ENCODE measurements around the gene MTMR4. TPM values are rescaled to one million over a fixed set of nuclear protein-coding genes. Genes with fewer than 3 reads are reported as not detected.

Gene MTMR4
- total RNA-seq, 1 donor from 2014 or later = 37.3 TPM

DNA sequence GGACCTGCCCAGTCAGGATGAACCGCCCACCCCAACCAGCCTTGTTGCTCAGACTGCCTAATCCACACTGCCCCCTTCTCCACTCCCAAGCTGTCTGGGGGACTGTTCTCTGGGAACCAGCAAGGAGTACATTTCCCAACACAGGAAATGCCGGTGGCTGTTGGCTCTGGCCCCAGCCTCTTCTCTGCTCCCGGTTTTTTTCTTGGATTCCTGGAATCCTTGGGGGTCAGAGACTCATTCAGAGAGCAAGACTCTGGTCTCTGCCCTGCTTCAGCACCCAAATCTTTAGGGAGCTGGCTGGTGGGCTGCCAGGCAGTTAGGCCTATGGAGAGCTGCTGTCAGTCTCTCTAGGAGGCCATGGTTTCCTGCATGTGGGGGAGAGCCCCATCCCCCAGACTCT lies 10.8 kb upstream of the MTMR4 start:
- no peak for TF ChIP-seq CTCF (IDR thresholded peaks at IDR 0.05)
- intact Hi-C loops (cut with DNase I) = no loop called here
- Histone ChIP-seq H3K27me3 (ENCODE audit: low read depth) (no peaks in the 10 kb centered on the region), H3K4me3 (peak overlapping the region; percentile 26), H3K9me3 (no peaks in the 10 kb centered on the region), H3K27ac (peak overlapping the region; percentile 54), H3K36me3 (peaks cover 5% of the 10 kb centered on the region), H3K4me1 (peaks cover 25% of the 10 kb centered on the region)
- ATAC-seq (peak; percentile 50 to 51), DNase-seq (no peak)

- Histone ChIP-seq H3K4me3 (no peak overlapping the region), H3K4me1 (peaks cover 34% of the 10 kb centered on the region), H3K27ac (no peak overlapping the region), H3K9me3 (no peaks in the 10 kb centered on the region), H3K36me3 (peaks cover 5% of the 10 kb centered on the region), H3K27me3 (ENCODE audit: low read depth) (no peaks in the 10 kb centered on the region)
- TF ChIP-seq CTCF (IDR thresholded peaks at IDR 0.05) = no peak
- intact Hi-C loops (cut with DNase I) = no loop called here
- ATAC-seq = no peak
- DNase-seq = no peak
Measured at GRCh38 chr17:58521680-58522079, 7.2 kb upstream of the MTMR4 start.

DNA sequence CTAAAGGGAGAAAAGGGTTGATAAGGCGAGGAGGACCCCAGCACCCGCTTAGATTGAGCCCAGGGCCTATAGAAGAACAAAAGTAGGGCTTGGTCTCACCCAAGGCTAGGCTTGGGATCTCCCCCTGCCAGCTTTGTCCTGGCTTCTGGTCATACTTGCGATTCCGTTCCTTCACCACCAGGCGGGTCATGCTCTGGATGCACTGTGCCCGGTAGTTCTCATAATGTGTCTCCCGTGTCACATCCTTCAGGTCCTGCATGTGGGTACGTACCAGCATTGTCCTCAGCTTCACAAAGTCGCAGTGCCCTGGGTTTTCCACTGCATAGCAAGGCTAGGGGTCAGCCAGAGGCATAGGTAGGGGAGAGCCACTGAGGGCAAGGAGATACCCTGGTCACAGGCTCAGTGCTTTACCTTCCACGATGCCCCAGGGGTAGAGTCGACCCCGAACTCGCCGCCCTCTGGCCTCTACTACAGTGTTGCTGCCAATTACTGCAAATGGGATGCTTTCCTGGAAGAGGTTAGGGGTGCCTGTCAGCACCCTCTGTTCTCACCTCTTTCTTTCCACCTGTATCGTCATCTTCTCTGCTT lies 6.5 kb upstream of the MTMR4 start:
- H3K36me3 ChIP-seq = peaks cover 13% of the 10 kb centered on the region
- no peaks in the 10 kb centered on the region for H3K9me3 ChIP-seq
- peaks cover 41% of the 10 kb centered on the region for H3K4me1 ChIP-seq
- no peak overlapping the region for H3K27ac ChIP-seq
- no peaks in the 10 kb centered on the region for H3K27me3 ChIP-seq (ENCODE audit: low read depth)
- peak; percentile 20 for TF ChIP-seq CTCF (IDR thresholded peaks at IDR 0.05)
- DNase-seq (no peak), ATAC-seq (no peak)
- H3K4me3 ChIP-seq = no peak overlapping the region
- intact Hi-C loops (cut with DNase I) = no loop called here

- H3K36me3 ChIP-seq = peaks cover 13% of the 10 kb centered on the region
- H3K9me3 ChIP-seq = no peaks in the 10 kb centered on the region
- intact Hi-C loops (cut with DNase I) = no loop called here
Measured at GRCh38 chr17:58517928-58518609, 3.6 kb upstream of the MTMR4 start.

GRCh38 chr17:58517378-58517927 lies 3.0 kb upstream of the MTMR4 start:
- DNase-seq = no peak
- Histone ChIP-seq H3K4me3 (peak overlapping the region; percentile 86), H3K9me3 (no peaks in the 10 kb centered on the region), H3K4me1 (peaks cover 50% of the 10 kb centered on the region), H3K36me3 (peaks cover 17% of the 10 kb centered on the region), H3K27ac (peak overlapping the region; percentile 99), H3K27me3 (ENCODE audit: low read depth) (no peaks in the 10 kb centered on the region)
- intact Hi-C loops (cut with DNase I) = no loop called here
- TF ChIP-seq CTCF (IDR thresholded peaks at IDR 0.05) = no peak
- peak; percentile 64 to 68 for ATAC-seq

More at GRCh38 chr17:58517928-58518609, 3.6 kb upstream of the MTMR4 start:
- Histone ChIP-seq H3K27me3 (ENCODE audit: low read depth) (no peaks in the 10 kb centered on the region), H3K4me1 (peaks cover 48% of the 10 kb centered on the region), H3K27ac (peak overlapping the region; percentile 99), H3K4me3 (peak overlapping the region; percentile 86)
- no peak for TF ChIP-seq CTCF (IDR thresholded peaks at IDR 0.05)
- DNase-seq (peak; percentile 100), ATAC-seq (peak; percentile 93 to 95)

Data from lower lobe of right lung (tissue), 2 donors.